Stimulated activated memory B cell treated with anti-CD40 and anti-IgM and Interleukin-4, amounts not matched to agents 10 μg/mL and 1 μg/mL and 100 μg/mL, for 72 hours (primary cell): ENCODE data around the gene ENTPD6.
"Not testable (repeated sequence)": the region's sequence is repeated elsewhere in the genome, so short reads cannot be mapped to it uniquely, and the experiment has no call there.

Experiments used
- ATAC-seq: fragments of 150-1000 bp; cut with Tn5 transposase; 2 replicates; pipeline ENCODE4 v1.10.0; 2021
- H3K27ac Mint-ChIP-seq: one replicate; pipeline ENCODE4 v1.8.0; 2022; ENCODE audit warnings: mild to moderate bottlenecking, mixed read lengths
- H3K27me3 Mint-ChIP-seq: one replicate; pipeline ENCODE4 v1.8.0; 2022; ENCODE audit warnings: mixed read lengths
- H3K36me3 Mint-ChIP-seq: one replicate; pipeline ENCODE4 v1.8.0; 2022; ENCODE audit warnings: mixed read lengths
- H3K4me1 Mint-ChIP-seq: one replicate; pipeline ENCODE4 v1.8.0; 2022; ENCODE audit warnings: mixed read lengths
- H3K4me3 Mint-ChIP-seq: one replicate; pipeline ENCODE4 v1.8.0; 2022; ENCODE audit warnings: mild to moderate bottlenecking, moderate library complexity, mixed read lengths
- H3K9me3 Mint-ChIP-seq: one replicate; pipeline ENCODE4 v1.8.0; 2022; ENCODE audit warnings: mixed read lengths

ENTPD6 gene

GRCh38 chr20:25222461-25223178, 27.1 kb downstream of the ENTPD6 start:
- no peaks in the 10 kb centered on the region for H3K27me3 Mint-ChIP-seq
- peaks cover 59% of the 10 kb centered on the region for H3K36me3 Mint-ChIP-seq
- ATAC-seq = no peak
- peaks cover 5% of the 10 kb centered on the region for H3K4me1 Mint-ChIP-seq
- H3K4me3 Mint-ChIP-seq = no peak overlapping the region
- no peak overlapping the region for H3K27ac Mint-ChIP-seq
- no peaks in the 10 kb centered on the region for H3K9me3 Mint-ChIP-seq

GRCh38 chr20:25223179-25223661, 27.7 kb downstream of the ENTPD6 start:
- peak; percentile 66 for ATAC-seq
- H3K27ac Mint-ChIP-seq = no peak overlapping the region
- H3K4me1 Mint-ChIP-seq = peaks cover 5% of the 10 kb centered on the region
- no peaks in the 10 kb centered on the region for H3K27me3 Mint-ChIP-seq
- peaks cover 53% of the 10 kb centered on the region for H3K36me3 Mint-ChIP-seq
- H3K4me3 Mint-ChIP-seq = no peak overlapping the region
- no peaks in the 10 kb centered on the region for H3K9me3 Mint-ChIP-seq

GRCh38 chr20:25223765-25224720, 28.5 kb downstream of the ENTPD6 start:
- H3K4me3 Mint-ChIP-seq = no peak overlapping the region
- ATAC-seq = no peak
- H3K4me1 Mint-ChIP-seq = peaks cover 5% of the 10 kb centered on the region
- no peaks in the 10 kb centered on the region for H3K27me3 Mint-ChIP-seq
- peaks cover 45% of the 10 kb centered on the region for H3K36me3 Mint-ChIP-seq
- H3K9me3 Mint-ChIP-seq = no peaks in the 10 kb centered on the region
- no peak overlapping the region for H3K27ac Mint-ChIP-seq

GRCh38 chr20:25224941-25225340, 29.4 kb downstream of the ENTPD6 start:
- no peak for ATAC-seq
- peaks cover 36% of the 10 kb centered on the region for H3K36me3 Mint-ChIP-seq
- no peak overlapping the region for H3K27ac Mint-ChIP-seq
- no peaks in the 10 kb centered on the region for H3K27me3 Mint-ChIP-seq
- no peak overlapping the region for H3K4me3 Mint-ChIP-seq
- no peaks in the 10 kb centered on the region for H3K9me3 Mint-ChIP-seq
- peaks cover 12% of the 10 kb centered on the region for H3K4me1 Mint-ChIP-seq

GRCh38 chr20:25225642-25226432, 30.3 kb downstream of the ENTPD6 start:
- Mint-ChIP-seq H3K27me3 (no peaks in the 10 kb centered on the region), H3K4me1 (peaks cover 19% of the 10 kb centered on the region), H3K36me3 (peaks cover 36% of the 10 kb centered on the region), H3K4me3 (no peak overlapping the region), H3K9me3 (no peaks in the 10 kb centered on the region), H3K27ac (no peak overlapping the region)
- ATAC-seq = no peak

GRCh38 chr20:25226433-25227316, 31.2 kb downstream of the ENTPD6 start:
- Mint-ChIP-seq H3K9me3 (no peaks in the 10 kb centered on the region), H3K27me3 (no peaks in the 10 kb centered on the region), H3K4me3 (no peak overlapping the region), H3K27ac (no peak overlapping the region), H3K4me1 (peaks cover 19% of the 10 kb centered on the region), H3K36me3 (peaks cover 27% of the 10 kb centered on the region)
- ATAC-seq = no peak

GRCh38 chr20:25227317-25227831, 31.9 kb downstream of the ENTPD6 start:
- Mint-ChIP-seq H3K27ac (no peak overlapping the region), H3K9me3 (no peaks in the 10 kb centered on the region), H3K36me3 (peaks cover 22% of the 10 kb centered on the region), H3K4me1 (peaks cover 14% of the 10 kb centered on the region), H3K4me3 (no peak overlapping the region), H3K27me3 (no peaks in the 10 kb centered on the region)
- no peak for ATAC-seq

- no peak for ATAC-seq
- Mint-ChIP-seq H3K27ac (no peak overlapping the region), H3K4me3 (no peak overlapping the region), H3K9me3 (no peaks in the 10 kb centered on the region), H3K36me3 (peaks cover 17% of the 10 kb centered on the region), H3K4me1 (peaks cover 14% of the 10 kb centered on the region), H3K27me3 (peaks cover 13% of the 10 kb centered on the region)
These were observed 34.1 kb downstream of the ENTPD6 start for GRCh38 chr20:25229486-25230165.

GRCh38 chr20:25230166-25230831, 34.8 kb downstream of the ENTPD6 start:
- Mint-ChIP-seq H3K4me3 (no peak overlapping the region), H3K4me1 (peaks cover 14% of the 10 kb centered on the region), H3K27ac (no peak overlapping the region), H3K9me3 (no peaks in the 10 kb centered on the region), H3K36me3 (peaks cover 17% of the 10 kb centered on the region), H3K27me3 (peaks cover 18% of the 10 kb centered on the region)
- ATAC-seq = peak; percentile 80

GRCh38 chr20:25233016-25233772, 37.7 kb downstream of the ENTPD6 start:
- H3K4me1 Mint-ChIP-seq = peaks cover 26% of the 10 kb centered on the region
- no peak overlapping the region for H3K27ac Mint-ChIP-seq
- peaks cover 45% of the 10 kb centered on the region for H3K27me3 Mint-ChIP-seq
- H3K9me3 Mint-ChIP-seq = no peaks in the 10 kb centered on the region
- no peak for ATAC-seq
- H3K4me3 Mint-ChIP-seq = no peak overlapping the region
- H3K36me3 Mint-ChIP-seq = no peaks in the 10 kb centered on the region

- H3K27ac Mint-ChIP-seq, ATAC-seq, H3K9me3 Mint-ChIP-seq, H3K4me3 Mint-ChIP-seq, H3K36me3 Mint-ChIP-seq: not testable (repeated sequence)
- Mint-ChIP-seq H3K4me1 (peaks cover 27% of the 10 kb centered on the region), H3K27me3 (peaks cover 53% of the 10 kb centered on the region)
These were observed 38.7 kb downstream of the ENTPD6 start for GRCh38 chr20:25234009-25234849.
